SK-MEL-5 (cell line): ENCODE results near the gene GRIK4. TPM values are rescaled to one million over a fixed set of nuclear protein-coding genes. Genes with fewer than 3 reads are reported as not detected.

Experiments used
- DNase-seq: peaks from one replicate; pipeline ENCODE4 v3.0.0-alpha.2; 2016; ENCODE audit warnings: low read depth, low spot score
- in situ Hi-C: cut with HindIII; loops from 2 replicates; pipeline ENCODE4 v1.10.0; 2016; ENCODE audit warnings: low sequenced_read_pairs, high pct_unique_total_duplicates, low pct_unique_long_range_greater_than_20kb
- total RNA-seq: library from RNA; depleted of rRNA; stranded (reverse); fragments of >200 nt; shearing (Covaris generic); gene quantifications from 2 replicates; pipeline ENCODE4 v1.2.3, GENCODE V29; 2014

GRIK4 gene
- total RNA-seq, 1 experiment from 2014 or later: not detected

GRCh38 chr11:120520091-120520822, 8.7 kb downstream of the GRIK4 start:
- in situ Hi-C loops: no loop called here
- no peak for DNase-seq

GRCh38 chr11:120521176-120521575, 9.6 kb downstream of the GRIK4 start:
- in situ Hi-C loops: no loop called here
- DNase-seq: no peak

GRCh38 chr11:120522021-120522420, 10.5 kb downstream of the GRIK4 start:
- DNase-seq: no peak
- in situ Hi-C loops: no loop called here

- in situ Hi-C loops: no loop called here
- no peak for DNase-seq
Measured at GRCh38 chr11:120522736-120523135, 11.2 kb downstream of the GRIK4 start.

GRCh38 chr11:120523196-120523595, 11.6 kb downstream of the GRIK4 start:
- no peak for DNase-seq
- in situ Hi-C loops: no loop called here

GRCh38 chr11:120524536-120525085, 13.1 kb downstream of the GRIK4 start:
- in situ Hi-C loops: no loop called here
- DNase-seq: no peak

GRCh38 chr11:120525261-120526171, 14.0 kb downstream of the GRIK4 start:
- no peak for DNase-seq
- in situ Hi-C loops: no loop called here

GRCh38 chr11:120526241-120526640, 14.7 kb downstream of the GRIK4 start:
- no peak for DNase-seq
- in situ Hi-C loops: no loop called here

GRCh38 chr11:120527111-120527761, 15.7 kb downstream of the GRIK4 start:
- in situ Hi-C loops: no loop called here
- no peak for DNase-seq

GRCh38 chr11:120528749-120529148, 17.2 kb downstream of the GRIK4 start:
- in situ Hi-C loops: no loop called here
- DNase-seq: no peak

- in situ Hi-C loops: no loop called here
- no peak for DNase-seq
Measured at GRCh38 chr11:120529214-120529613, 17.7 kb downstream of the GRIK4 start.

GRCh38 chr11:120529911-120530310, 18.4 kb downstream of the GRIK4 start:
- no peak for DNase-seq
- in situ Hi-C loops: no loop called here

- DNase-seq: no peak
Measured at GRCh38 chr11:120532082-120532831, 20.7 kb downstream of the GRIK4 start.

GRCh38 chr11:120532832-120533196, 21.3 kb downstream of the GRIK4 start:
- in situ Hi-C loops: no loop called here

More at GRCh38 chr11:120532082-120532831, 20.7 kb downstream of the GRIK4 start:
- in situ Hi-C loops: no loop called here

GRCh38 chr11:120536091-120536796, 24.7 kb downstream of the GRIK4 start:
- in situ Hi-C loops: no loop called here
- no peak for DNase-seq

More at GRCh38 chr11:120532832-120533196, 21.3 kb downstream of the GRIK4 start:
- DNase-seq: no peak

- in situ Hi-C loops: no loop called here
Measured at GRCh38 chr11:120536797-120537169, 25.2 kb downstream of the GRIK4 start.

GRCh38 chr11:120537996-120538395, 26.4 kb downstream of the GRIK4 start:
- no peak for DNase-seq
- in situ Hi-C loops: no loop called here

More at GRCh38 chr11:120536797-120537169, 25.2 kb downstream of the GRIK4 start:
- no peak for DNase-seq
